Urothelium cell line (cell line): ENCODE results near the gene PTPA.
A peak's percentile ranks its signal among the peaks of the same experiment; 100 is the strongest.

Experiments used
- DNase-seq: peaks from one replicate; pipeline ENCODE4 v3.0.0; 2011; ENCODE audit warnings: low spot score, mixed read lengths
- FAIRE-seq: peaks from 2 replicates; lab custom pipeline; 2011; peaks lifted over from hg19 to GRCh38; lab: Jason Lieb, UNC

PTPA gene

DNA sequence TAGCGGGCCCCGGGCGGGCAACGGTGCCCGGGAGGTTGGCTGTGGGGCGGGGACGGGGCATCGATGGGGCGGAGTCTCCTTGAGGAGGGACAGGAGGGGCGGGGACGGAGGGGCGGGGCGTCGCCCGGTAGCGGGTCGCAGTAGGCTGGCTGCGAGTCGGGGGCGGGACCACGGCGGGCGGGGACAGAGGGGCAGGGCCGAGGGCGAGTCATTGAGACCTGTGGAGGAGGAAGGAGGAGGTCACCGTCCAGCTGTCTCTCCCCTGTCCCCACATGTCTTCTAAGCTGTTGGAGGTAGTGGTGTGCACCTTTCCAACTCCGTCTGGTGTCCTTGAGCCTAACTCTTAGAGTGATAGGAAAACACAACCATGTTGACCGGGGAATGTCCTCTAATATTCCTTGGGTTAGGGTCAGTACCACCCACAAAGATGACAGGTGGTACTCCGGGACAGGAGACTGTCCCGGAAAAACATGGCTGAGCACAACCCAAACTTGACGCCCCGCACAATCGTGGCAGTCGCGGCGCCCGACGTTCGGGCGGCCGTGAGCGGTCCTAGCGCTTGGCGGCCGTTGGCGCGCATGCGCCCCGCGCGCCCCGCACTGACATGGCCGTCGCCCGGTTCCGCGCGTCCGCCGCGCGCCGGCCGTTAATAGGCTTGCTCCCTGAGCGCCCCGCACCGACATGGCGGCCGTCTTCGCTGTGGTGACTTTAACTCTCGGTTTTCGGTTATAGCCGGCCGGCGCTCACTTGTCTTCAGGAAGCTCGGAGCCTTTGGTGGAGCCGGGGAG, at the start of gene PTPA, which contains the start of gene CRAT:
TSS of gene PTPA (plus strand) at position 676 of the 788 bp plus-strand sequence. CDS start 186 bp downstream, outside the sequence.
TSS of gene CRAT (minus strand) at position 54 of the 788 bp plus-strand sequence. CDS start 284 bp downstream, outside the sequence.
- FAIRE-seq = no peak
- DNase-seq = peak; percentile 98

GRCh38 chr9:129063061-129063460, 48.2 kb upstream of the PTPA start:
- FAIRE-seq (peak; percentile 56), DNase-seq (no peak)

GRCh38 chr9:129064499-129064908, 46.7 kb upstream of the PTPA start:
- FAIRE-seq = no peak
- no peak for DNase-seq

GRCh38 chr9:129068110-129068509, 43.1 kb upstream of the PTPA start:
- DNase-seq = no peak
- no peak for FAIRE-seq

DNA sequence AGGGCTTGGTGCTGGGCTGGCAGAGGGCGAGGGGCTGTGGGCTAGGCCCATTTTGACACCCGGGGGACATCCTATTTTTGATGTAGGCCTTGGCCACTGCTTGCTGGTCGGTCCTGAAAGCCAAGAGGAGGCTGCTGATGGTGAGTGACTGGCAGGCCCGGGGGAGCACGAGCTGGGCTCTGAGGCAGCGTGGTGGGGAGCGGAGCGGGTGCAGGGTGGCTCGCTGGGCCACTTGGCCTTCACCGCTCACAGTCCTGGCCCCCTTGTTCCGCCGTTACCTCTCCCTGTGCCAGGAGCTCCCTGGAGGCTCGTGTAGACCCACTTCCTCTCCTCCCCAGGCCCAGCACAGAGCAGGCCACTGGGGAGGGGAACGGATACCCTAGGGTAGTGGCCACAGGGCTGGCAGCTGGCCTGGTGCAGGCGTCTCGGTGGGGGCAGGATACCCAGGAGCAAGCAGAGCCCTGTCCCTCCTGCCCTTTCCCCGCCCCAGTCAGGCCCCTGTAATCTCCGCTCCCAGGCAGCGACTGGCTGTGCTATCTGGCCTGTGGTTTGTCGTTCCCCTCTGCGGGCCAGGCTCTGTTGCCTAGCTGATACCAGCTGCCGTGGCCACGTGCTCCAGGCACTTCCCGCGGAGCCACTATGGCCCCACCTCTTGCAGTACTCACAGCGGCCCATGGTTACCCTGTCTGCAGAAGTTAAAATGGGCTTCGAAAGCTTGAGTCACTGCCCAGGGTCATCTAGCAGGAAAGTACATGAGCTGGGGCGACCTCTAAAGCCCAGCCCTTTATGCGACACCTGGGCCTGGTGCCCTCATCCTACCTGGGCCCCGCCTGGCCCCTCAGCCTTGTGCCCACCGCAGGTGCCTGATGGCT, 42.0 kb upstream of the PTPA start:
- FAIRE-seq (no peak), DNase-seq (no peak)

DNA sequence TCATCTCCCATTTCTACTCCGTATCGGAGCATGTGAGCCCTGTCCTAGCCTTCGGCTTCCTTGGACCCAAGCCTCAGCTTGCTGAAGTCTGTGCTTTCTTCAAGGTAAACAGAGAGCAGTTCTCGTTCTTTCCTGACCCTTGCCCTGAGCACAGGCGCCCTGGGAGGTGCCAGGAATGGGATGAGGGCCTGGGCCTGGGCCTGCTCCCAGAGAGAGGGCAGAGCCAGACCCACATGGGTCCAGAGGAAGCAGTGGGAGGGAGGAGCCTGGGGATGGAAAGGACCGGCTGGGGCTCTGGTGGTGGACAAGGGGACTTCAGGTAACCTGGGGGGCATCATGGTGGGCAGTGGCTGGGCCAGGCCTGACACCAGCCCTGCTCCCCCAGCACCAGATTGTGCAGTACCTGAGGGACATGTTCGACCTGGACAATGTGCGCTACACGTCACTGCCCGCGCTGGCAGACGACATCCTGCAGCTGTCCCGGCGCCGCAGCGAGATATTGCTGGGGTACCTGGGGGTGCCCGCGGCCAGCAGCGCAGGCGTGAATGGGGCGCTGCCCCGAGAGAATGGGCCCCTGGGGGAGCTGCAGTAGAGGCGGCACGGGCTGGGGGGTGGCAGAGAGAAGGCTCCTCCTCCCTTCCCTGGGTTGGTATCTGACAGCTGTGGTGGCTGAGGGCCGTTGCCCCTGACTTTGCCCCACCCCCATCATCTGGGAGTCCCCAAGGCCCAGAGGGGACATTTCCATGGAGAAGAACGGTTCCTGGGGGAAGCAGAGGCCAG, 41.2 kb upstream of the PTPA start:
- FAIRE-seq (no peak), DNase-seq (no peak)

GRCh38 chr9:129070696-129071525, 40.3 kb upstream of the PTPA start:
- no peak for FAIRE-seq
- DNase-seq = no peak

DNA sequence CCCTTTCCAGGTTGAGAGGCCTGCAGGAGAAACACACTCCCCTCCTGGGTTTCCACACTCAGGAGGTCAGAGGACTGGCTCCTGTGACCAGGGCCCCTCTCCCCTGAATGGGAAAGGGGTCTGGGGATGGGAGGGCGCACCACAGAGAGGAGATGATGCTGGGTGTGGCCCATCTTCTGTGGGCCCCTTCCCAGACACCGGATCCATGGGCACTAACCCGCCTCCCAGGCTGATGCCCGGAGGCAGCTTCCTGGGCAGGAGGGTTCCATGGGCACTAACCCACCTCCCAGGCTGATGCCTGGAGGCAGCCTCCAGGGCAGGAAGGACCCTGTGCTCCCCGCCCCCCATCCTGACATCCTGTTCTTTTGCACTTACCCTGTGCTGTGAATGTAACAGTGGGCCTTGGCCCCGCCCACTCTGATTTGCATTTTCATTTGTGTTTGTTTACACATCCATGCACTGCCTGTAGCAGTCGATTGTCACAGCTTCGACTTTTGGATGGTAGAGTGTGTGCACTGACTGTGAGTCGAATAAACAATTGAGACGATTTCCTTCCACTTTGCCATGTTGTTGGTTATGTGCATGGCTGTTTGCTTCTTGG, 39.6 kb upstream of the PTPA start:
- DNase-seq (no peak), FAIRE-seq (no peak)

DNA sequence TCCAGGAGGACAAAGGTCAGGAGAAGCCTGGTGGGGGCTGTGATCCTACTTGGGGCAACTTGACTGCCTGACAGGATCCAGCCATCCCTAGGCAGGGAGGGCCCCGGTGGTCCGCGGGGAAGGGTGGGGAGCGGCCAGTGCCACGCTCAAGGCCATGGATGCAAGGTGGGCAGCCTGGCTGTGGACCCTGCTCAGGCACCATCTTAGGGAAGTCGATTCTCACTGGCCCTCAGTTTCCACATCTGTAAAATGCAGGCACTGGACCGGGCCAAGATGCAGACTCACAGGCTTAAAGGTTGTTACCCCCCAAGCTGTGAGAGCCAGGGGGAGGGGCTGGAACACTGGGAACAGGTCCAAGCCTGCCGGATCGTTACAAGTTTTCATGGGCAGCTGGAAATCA, 39.0 kb upstream of the PTPA start:
- no peak for FAIRE-seq
- no peak for DNase-seq

GRCh38 chr9:129073404-129073803, 37.8 kb upstream of the PTPA start:
- FAIRE-seq = no peak
- no peak for DNase-seq

- no peak for FAIRE-seq
- no peak for DNase-seq
These were observed 37.1 kb upstream of the PTPA start for GRCh38 chr9:129074106-129074505.

DNA sequence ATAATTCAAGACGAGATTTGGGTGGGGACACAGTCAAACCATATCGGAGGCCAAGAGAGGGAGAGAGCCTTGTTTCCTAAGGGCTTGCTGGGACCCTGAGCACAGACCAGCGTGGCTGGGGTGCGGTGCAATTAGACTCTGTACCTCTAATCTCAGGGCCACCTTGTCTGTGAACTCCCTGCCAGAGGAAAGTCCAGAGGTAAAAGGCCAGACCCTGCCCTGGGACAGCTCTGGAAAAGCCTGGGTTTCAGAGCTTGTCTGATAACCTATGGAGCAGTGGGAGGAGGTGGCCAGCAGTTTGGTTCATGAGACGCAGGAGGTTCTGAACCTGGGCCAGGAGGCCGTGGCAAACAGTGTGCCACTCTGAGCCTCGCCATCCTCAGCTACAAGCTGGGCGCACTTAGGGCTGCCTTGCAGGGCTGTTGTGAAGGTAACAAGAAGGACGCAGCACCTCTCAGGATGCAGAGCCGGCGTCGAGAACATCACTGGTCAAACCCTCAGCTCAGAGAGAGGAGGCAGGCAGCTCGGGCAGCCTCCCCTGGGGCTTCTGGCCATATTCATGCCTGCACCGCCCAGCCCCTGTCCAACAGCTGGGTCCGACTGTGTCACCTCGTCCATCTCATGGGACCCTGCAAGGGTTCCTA, 35.1 kb upstream of the PTPA start:
- DNase-seq (no peak), FAIRE-seq (no peak)

DNA sequence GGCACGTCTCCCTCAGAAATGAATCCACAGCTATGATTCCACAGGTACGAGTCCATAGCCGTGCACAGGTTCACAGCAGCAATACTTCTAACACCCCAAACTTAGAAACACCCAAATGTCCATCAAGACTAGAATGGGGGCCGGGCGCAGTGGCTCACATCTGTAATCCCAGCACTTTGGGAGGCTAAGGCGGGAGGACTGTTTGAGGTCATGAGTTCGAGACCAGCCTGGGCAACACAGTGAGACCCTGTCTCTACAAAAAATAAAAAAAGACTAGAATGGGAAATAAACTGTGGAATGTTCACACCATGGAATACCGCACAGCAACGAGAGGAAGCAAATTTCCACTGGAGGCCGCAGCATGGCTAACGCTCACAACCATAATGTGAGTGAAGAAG, 34.6 kb upstream of the PTPA start:
- FAIRE-seq (no peak), DNase-seq (no peak)

- FAIRE-seq = no peak
These were observed 34.0 kb upstream of the PTPA start for GRCh38 chr9:129077236-129077635.

GRCh38 chr9:129078691-129079503, 32.3 kb upstream of the PTPA start:
- no peak for DNase-seq
- FAIRE-seq = no peak

More at GRCh38 chr9:129077236-129077635, 34.0 kb upstream of the PTPA start:
- DNase-seq = no peak

- FAIRE-seq = no peak
These were observed 31.4 kb upstream of the PTPA start for GRCh38 chr9:129079829-129080228.

GRCh38 chr9:129080298-129080600, 31.0 kb upstream of the PTPA start:
- no peak for FAIRE-seq
- DNase-seq = no peak

More at GRCh38 chr9:129079829-129080228, 31.4 kb upstream of the PTPA start:
- no peak for DNase-seq

- FAIRE-seq = no peak
These were observed 30.4 kb upstream of the PTPA start, which contains the start of gene DOLPP1 for GRCh38 chr9:129080601-129081387. DOLPP1 (plus strand) TSS chr9:129081111; CDS start chr9:129081132, 21 bp downstream.

More at GRCh38 chr9:129080601-129081387, 30.4 kb upstream of the PTPA start, which contains the start of gene DOLPP1:
- peak; percentile 99 for DNase-seq
